Nephron (organoid): ENCODE measurements around the gene ZNF618.

Experiments
- H3K27ac Mint-ChIP-seq, 3 experiments: 2 replicates each; pipeline ENCODE4 v1.8.0; 2020; ENCODE audit warnings: mixed read lengths in 3 of 3, mild to moderate bottlenecking in 2 of 3, moderate library complexity in 1 of 3
- H3K27me3 Mint-ChIP-seq: 2 replicates; pipeline ENCODE4 v1.8.0; 2021; ENCODE audit warnings: low read depth, mild to moderate bottlenecking, moderate library complexity, mixed read lengths
- H3K36me3 Mint-ChIP-seq: 2 replicates; pipeline ENCODE4 v1.8.0; 2020; ENCODE audit warnings: low read depth, mixed read lengths
- H3K4me1 Mint-ChIP-seq: 2 replicates; pipeline ENCODE4 v1.8.0; 2020; ENCODE audit warnings: mixed read lengths
- H3K4me3 Mint-ChIP-seq, 3 experiments: 2 replicates each; pipeline ENCODE4 v1.8.0; 2020; ENCODE audit warnings: mild to moderate bottlenecking in 3 of 3, mixed read lengths in 3 of 3, moderate library complexity in 2 of 3
- H3K9me3 Mint-ChIP-seq: 2 replicates; pipeline ENCODE4 v1.8.0; 2020; ENCODE audit warnings: mixed read lengths
- CTCF ChIP-seq, 3 experiments: fragments of 200-600 bp; sonication (generic); IDR thresholded peaks; one replicate each; pipeline ENCODE4 v1.5.0; 2021; ENCODE audit warnings: antibody characterized with exemption in 3 of 3; ENCODE audit not compliant: unreplicated experiment in 3 of 3

Gene ZNF618

GRCh38 chr9:114057161-114057885 is 181.2 kb downstream of the ZNF618 start:
- peaks cover 4% of the 10 kb centered on the region for H3K27me3 Mint-ChIP-seq
- peaks cover 44% of the 10 kb centered on the region for H3K36me3 Mint-ChIP-seq
- H3K4me3 Mint-ChIP-seq: peak overlapping the region in 1 of 3 experiments; percentile 38
- H3K27ac Mint-ChIP-seq: peak overlapping the region; percentile 56 to 90 (median 78)
- no peak for TF ChIP-seq CTCF (IDR thresholded peaks at IDR 0.05; ENCODE audit: unreplicated experiment in 3 of 3)
- H3K9me3 Mint-ChIP-seq: no peaks in the 10 kb centered on the region
- H3K4me1 Mint-ChIP-seq: peaks cover 37% of the 10 kb centered on the region

- Mint-ChIP-seq H3K27ac (peak overlapping the region; percentile 56 to 67 (median 61)), H3K4me1 (peaks cover 44% of the 10 kb centered on the region), H3K9me3 (peaks cover 8% of the 10 kb centered on the region), H3K36me3 (peaks cover 33% of the 10 kb centered on the region), H3K4me3 (no peak overlapping the region), H3K27me3 (peaks cover 8% of the 10 kb centered on the region)
- TF ChIP-seq CTCF (IDR thresholded peaks at IDR 0.05; ENCODE audit: unreplicated experiment in 3 of 3): no peak
These were observed 182.6 kb downstream of the ZNF618 start for GRCh38 chr9:114058688-114059046.

GRCh38 chr9:114059047-114059803 is 183.1 kb downstream of the ZNF618 start:
- H3K27ac Mint-ChIP-seq: peak overlapping the region; percentile 56 to 67 (median 61)

GRCh38 chr9:114060070-114060469 is 184.0 kb downstream of the ZNF618 start:
- Mint-ChIP-seq H3K36me3 (peaks cover 25% of the 10 kb centered on the region), H3K27me3 (peaks cover 8% of the 10 kb centered on the region), H3K4me3 (peak overlapping the region in 1 of 3 experiments; percentile 6), H3K27ac (peak overlapping the region; percentile 56 to 67 (median 61)), H3K9me3 (peaks cover 11% of the 10 kb centered on the region), H3K4me1 (peaks cover 44% of the 10 kb centered on the region)
- no peak for TF ChIP-seq CTCF (IDR thresholded peaks at IDR 0.05; ENCODE audit: unreplicated experiment in 3 of 3)

More at GRCh38 chr9:114059047-114059803, 183.1 kb downstream of the ZNF618 start:
- Mint-ChIP-seq H3K9me3 (peaks cover 11% of the 10 kb centered on the region), H3K4me3 (no peak overlapping the region), H3K36me3 (peaks cover 28% of the 10 kb centered on the region), H3K27me3 (peaks cover 8% of the 10 kb centered on the region), H3K4me1 (peaks cover 44% of the 10 kb centered on the region)
- no peak for TF ChIP-seq CTCF (IDR thresholded peaks at IDR 0.05; ENCODE audit: unreplicated experiment in 3 of 3)

- TF ChIP-seq CTCF (IDR thresholded peaks at IDR 0.05; ENCODE audit: unreplicated experiment in 3 of 3): no peak
- Mint-ChIP-seq H3K9me3 (peaks cover 13% of the 10 kb centered on the region), H3K27ac (peak overlapping the region in 2 of 3 experiments; percentile 20 to 67), H3K4me3 (no peak overlapping the region), H3K4me1 (peaks cover 44% of the 10 kb centered on the region), H3K27me3 (peaks cover 8% of the 10 kb centered on the region), H3K36me3 (peaks cover 20% of the 10 kb centered on the region)
These were observed 184.6 kb downstream of the ZNF618 start for GRCh38 chr9:114060711-114061110.
